Frontal cortex (tissue), 4 donors: ENCODE measurements around the gene SYTL2. TPM values are rescaled to one million over a fixed set of nuclear protein-coding genes. Genes with fewer than 3 reads are reported as not detected.
"Not testable (repeated sequence)": the region's sequence is repeated elsewhere in the genome, so short reads cannot be mapped to it uniquely, and the experiment has no call there.

Experiments used
- DNase-seq, 2 donors: peaks; one replicate each; pipeline ENCODE4 v3.0.0; 2012; ENCODE audit warnings: low spot score in 2 of 2
- FAIRE-seq: peaks from 2 replicates; lab custom pipeline; 2012; peaks lifted over from hg19 to GRCh38; lab: Jason Lieb, UNC
- total RNA-seq: library from RNA; depleted of rRNA; stranded (reverse); fragments of >200 nt; gene quantifications from one replicate; pipeline ENCODE4 v1.2.3, GENCODE V29; 2014
- donor health status: control.
- donor health status: control.
- donor health status: control.

Gene SYTL2, protein sequence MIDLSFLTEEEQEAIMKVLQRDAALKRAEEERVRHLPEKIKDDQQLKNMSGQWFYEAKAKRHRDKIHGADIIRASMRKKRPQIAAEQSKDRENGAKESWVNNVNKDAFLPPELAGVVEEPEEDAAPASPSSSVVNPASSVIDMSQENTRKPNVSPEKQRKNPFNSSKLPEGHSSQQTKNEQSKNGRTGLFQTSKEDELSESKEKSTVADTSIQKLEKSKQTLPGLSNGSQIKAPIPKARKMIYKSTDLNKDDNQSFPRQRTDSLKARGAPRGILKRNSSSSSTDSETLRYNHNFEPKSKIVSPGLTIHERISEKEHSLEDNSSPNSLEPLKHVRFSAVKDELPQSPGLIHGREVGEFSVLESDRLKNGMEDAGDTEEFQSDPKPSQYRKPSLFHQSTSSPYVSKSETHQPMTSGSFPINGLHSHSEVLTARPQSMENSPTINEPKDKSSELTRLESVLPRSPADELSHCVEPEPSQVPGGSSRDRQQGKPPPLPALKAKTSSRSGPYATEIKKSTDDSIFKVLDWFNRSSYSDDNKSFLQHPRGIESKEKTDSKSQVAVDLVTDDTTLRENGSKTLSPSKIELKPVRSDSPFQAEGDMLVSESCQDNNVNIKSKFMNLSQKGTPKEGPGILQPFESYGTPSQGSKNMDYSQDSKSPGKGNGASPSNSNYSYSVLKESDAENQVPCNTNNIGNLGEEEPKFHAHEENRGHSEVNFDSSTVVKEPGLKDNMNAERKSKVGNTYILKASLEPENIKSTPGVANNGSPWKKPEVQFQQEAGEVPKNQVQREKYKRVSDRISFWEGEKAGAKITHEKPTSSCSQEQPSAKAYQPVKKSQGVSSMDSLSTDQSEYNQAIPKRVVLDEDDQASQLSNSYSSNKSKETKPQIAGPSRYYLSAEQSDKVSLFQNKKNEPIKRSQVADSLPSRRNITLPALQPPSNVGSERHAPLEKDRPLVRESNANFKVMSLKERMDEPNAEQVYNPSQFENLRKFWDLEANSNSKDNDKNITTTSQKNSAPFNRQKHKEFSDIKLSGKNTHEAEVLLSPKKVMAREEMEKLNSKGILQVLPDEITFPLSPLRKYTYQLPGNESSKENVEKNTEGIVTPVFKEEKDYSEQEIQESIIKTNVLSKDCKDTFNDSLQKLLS (N-terminal part only)
- 4.9 TPM for total RNA-seq

DNA sequence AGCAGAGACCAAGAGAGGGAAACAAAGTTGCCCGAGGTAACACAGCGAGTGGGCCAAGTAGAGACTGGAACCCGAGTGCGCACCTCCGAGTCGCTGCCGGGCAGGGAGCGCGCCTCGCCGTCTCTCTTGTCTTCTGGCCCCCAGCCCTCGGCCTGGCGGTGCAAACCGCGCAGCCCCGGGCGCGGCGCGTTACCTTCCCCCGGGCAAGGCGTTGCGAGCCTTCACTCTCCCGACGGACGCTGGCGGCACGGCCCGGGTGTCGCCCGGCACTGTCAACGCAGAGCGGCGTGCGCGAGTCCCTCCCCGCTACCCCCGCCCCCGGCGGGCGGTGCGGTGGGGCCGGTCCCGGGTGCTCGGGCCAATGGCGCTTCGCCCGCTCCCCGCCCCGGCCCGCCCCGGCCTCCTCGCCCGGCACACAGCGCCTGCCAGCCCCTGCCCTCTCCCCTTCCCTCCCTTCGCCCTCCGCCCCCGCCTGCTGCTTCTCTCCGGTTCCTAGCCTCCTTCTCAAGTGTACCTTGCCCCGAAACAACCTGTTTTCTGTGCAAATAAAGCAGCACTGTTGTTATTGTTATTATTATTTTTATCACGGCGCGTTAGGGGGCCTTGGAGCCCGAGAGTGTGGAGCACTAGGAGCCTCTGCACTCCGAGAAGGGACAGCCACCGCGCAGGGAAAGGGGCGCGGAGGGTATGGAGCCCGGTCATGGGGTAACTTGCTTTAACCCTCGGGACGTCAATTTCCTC lies at the start of gene SYTL2:
SYTL2 (minus strand) TSS at position 271 of the 741 bp plus-strand sequence. CDS start 53,416 bp downstream, outside the sequence.
- DNase-seq (peak; percentile 82 to 83), FAIRE-seq (no peak)

DNA sequence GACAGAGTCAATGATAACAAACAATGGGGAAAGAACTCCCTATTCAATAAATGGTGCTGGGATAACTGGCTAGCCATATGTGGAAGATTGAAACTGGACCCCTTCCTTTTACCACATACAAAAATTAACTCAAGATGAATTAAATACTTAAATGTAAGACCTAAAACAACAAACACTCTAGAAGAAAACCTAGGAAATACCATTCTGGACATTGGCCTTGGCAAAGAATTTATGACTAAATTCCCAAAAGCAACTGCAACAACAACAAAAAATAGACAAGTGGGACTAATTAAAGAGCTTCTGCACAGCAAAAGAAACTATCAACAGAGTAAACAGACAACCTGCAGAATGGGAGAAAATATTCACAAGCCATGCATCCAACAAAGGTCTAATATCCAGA lies 48.6 kb upstream of the SYTL2 start:
- not testable (repeated sequence) for DNase-seq, FAIRE-seq

GRCh38 chr11:85857098-85857497 lies 46.2 kb upstream of the SYTL2 start:
- no peak for DNase-seq
- no peak for FAIRE-seq

- DNase-seq (no peak), FAIRE-seq (no peak)
These were observed 44.4 kb upstream of the SYTL2 start, which contains the start of gene CCDC83 for GRCh38 chr11:85855341-85855656. CCDC83 (plus strand) TSS chr11:85855383; CDS start chr11:85865124, 9,741 bp downstream.

- FAIRE-seq (no peak), DNase-seq (peak; percentile 82 to 91)
These were observed 43.8 kb upstream of the SYTL2 start for GRCh38 chr11:85854557-85855340.

DNA sequence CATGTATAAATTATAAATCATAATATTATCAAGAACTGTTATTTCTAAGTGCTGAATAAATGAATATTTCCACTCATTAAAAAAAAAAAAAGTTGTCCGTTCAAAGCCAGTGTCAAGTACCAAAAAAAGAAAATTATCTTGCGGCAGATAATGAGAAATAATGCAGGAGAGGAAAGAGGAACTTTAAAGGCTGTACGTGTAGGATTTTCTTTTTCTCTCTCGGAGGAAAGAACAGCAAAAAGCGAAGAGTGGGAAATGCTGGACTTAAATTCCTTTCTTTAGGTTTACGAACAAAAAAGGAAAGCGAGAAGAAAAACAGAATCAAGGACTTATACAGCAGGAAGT lies 43.2 kb upstream of the SYTL2 start:
- DNase-seq (peak; percentile 9 to 13), FAIRE-seq (no peak)

GRCh38 chr11:85853541-85853940 lies 42.6 kb upstream of the SYTL2 start:
- FAIRE-seq, DNase-seq: not testable (repeated sequence)

- not testable (repeated sequence) for DNase-seq, FAIRE-seq
These were observed 41.8 kb upstream of the SYTL2 start for GRCh38 chr11:85852754-85853153.

DNA sequence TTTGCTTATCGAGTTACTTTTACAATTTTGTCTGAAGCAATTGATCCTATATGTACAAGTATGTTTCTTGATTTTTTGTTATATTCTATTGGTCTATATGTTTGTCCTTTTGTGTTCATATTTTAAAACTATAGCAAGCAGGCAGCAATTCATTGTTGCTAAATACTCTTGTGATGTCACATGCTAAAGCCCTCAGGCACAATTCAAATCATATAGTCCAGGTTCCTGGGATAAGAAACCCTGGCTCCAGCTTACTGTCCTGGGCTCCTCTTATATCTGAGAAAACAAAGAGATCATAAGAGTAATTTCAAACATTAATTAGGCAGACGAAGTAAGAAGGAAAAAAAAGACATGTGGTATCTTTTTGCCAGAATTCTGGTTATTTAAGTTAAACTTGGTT lies 37.6 kb upstream of the SYTL2 start:
- DNase-seq (no peak), FAIRE-seq (no peak)

- DNase-seq (no peak), FAIRE-seq (no peak)
These were observed 37.1 kb upstream of the SYTL2 start for GRCh38 chr11:85848006-85848405.

DNA sequence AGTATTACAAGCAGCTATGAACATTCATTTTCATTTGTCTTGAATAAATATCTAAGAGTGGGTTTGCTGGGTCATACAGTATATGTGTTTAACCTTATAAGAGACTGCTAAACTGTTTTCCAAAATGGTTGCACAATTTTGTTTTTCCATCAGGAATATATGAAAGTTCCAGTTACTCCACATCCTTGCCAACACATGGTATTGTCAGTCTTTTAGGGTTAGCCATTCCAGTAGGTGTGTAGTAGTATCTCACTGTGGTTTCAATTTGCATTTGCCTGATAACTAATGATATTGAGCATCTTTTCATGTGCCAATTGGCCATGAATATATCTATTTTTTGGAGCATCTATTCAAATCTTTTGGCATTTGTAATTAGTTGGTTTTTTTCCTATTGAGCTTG lies 36.5 kb upstream of the SYTL2 start:
- no peak for FAIRE-seq
- no peak for DNase-seq

GRCh38 chr11:85845124-85845631 lies 34.2 kb upstream of the SYTL2 start:
- DNase-seq = no peak
- FAIRE-seq = no peak

DNA sequence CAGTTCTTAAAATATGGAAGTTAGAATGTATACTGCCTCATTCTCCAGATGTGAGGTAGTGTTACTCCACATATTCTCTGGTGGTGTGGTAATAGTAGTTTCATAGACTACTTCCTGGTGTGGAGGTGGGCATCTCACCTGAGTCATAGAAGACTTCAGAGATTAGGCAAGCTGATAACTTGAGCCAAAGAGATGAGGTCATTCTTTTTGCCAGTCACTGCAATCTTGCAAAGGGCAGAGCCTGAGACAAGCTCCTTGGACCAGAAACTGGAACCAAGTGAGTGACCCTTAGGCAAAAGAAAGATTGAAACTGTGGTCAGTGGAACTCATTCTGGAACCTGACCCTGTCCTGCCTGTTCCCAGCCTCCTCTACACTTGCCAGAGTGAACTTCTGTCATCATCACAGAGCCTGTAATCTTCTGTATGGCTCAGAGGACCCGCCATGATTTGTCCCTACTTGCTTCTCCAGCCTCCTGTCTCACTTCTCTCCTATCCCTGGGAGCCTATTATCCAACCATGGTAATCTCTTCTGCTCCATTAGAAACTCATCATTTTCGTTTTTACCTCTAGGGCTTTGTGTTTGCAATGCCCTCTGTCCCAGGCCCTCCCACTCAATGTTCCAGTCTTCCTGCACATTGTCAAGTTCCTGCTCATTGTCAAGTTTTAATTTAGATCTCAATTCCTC lies 33.6 kb upstream of the SYTL2 start:
- DNase-seq (no peak), FAIRE-seq (no peak)

GRCh38 chr11:85843929-85844328 lies 33.0 kb upstream of the SYTL2 start:
- no peak for DNase-seq
- FAIRE-seq = no peak

DNA sequence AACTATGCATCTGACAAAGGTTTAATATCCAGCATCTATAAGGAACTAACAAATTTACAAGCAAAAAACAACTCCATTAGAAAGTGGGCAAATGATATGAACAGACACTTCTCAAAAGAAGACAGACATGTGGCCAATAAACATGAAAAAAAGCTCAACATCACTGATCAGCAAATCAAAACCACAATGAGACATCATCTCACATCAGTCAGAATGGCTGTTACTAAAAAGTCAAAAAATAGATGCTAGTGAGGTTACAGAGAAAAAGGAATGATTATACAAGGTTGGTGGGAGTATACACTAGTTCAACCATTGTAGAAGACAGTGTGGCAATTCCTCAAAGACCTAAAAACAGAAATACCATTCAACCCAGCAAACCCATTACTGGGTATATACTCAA lies 30.0 kb upstream of the SYTL2 start:
- not testable (repeated sequence) for FAIRE-seq, DNase-seq

- no peak for FAIRE-seq
- no peak for DNase-seq
These were observed 24.8 kb upstream of the SYTL2 start for GRCh38 chr11:85835729-85836128.

- DNase-seq (no peak), FAIRE-seq (no peak)
These were observed 24.3 kb upstream of the SYTL2 start for GRCh38 chr11:85835263-85835662.

- no peak for FAIRE-seq
- DNase-seq = no peak
These were observed 20.1 kb upstream of the SYTL2 start for GRCh38 chr11:85831050-85831449.
